Measurements from ENCODE around the gene SCCPDH. TPM values are rescaled to one million over a fixed set of nuclear protein-coding genes. Genes with fewer than 3 reads are reported as not detected.

Gene SCCPDH
- polyA plus RNA-seq, 1 of the 3 experiments (the other 2 are of a cell fraction) = 32.2 TPM

GRCh38 chr1:246789454-246790339 is 65.5 kb downstream of the SCCPDH start (continued):
- no peak for TF ChIP-seq CTCF (IDR thresholded peaks at IDR 0.05)
- TF ChIP-seq POLR2AphosphoS5 (IDR thresholded peaks at IDR 0.05; ENCODE audit: low read depth, low read length) = no peak

- no peaks in the 10 kb centered on the region for H3F3A ChIP-seq (replicated peaks; ENCODE audit: insufficient read depth)
- POLR2A ChIA-PET = no interaction called here
- no peaks in the 10 kb centered on the region for H3K36me3 ChIP-seq (replicated peaks in 1 of 2; ENCODE audit: control insufficient read depth in 1 of 2, insufficient read depth in 2 of 2, low read length in 1 of 2)
- H3K4me3 ChIP-seq (ENCODE audit: low read depth in 2 of 2, low read length in 1 of 2) = no peak overlapping the region
- H2AFZ ChIP-seq (ENCODE audit: low read depth) = no peak overlapping the region
- CTCF ChIA-PET = no interaction called here
- 92% methylated on average over 5 of the region's 7 CpGs for WGBS (ENCODE audit: low lambda C conversion rate)
- no peak for DNase-seq
- TF ChIP-seq SIN3A (IDR thresholded peaks at IDR 0.05; ENCODE audit: borderline replicate concordance, low read depth, low read length) = no peak
- TF ChIP-seq NRF1 (IDR thresholded peaks at IDR 0.05; ENCODE audit: low read depth, low read length) = no peak
- TF ChIP-seq RAD21 (IDR thresholded peaks at IDR 0.05; ENCODE audit: low read length) = no peak
- no peak for TF ChIP-seq TEAD4 (IDR thresholded peaks at IDR 0.05; ENCODE audit: borderline replicate concordance, insufficient read depth)
- TF ChIP-seq CHD2 (IDR thresholded peaks at IDR 0.05; ENCODE audit: low read length, partially characterized antibody) = no peak
- no peak for TF ChIP-seq GABPA (IDR thresholded peaks at IDR 0.05; ENCODE audit: low read depth)
- no peak for TF ChIP-seq TAF1 (IDR thresholded peaks at IDR 0.05; ENCODE audit: borderline replicate concordance, low read depth, low read length)
- TF ChIP-seq NFIC (IDR thresholded peaks at IDR 0.05; ENCODE audit: borderline replicate concordance) = no peak
- no peak for TF ChIP-seq FOXM1 (IDR thresholded peaks at IDR 0.05; ENCODE audit: low read depth)
- no peak for TF ChIP-seq RCOR1 (IDR thresholded peaks at IDR 0.05; ENCODE audit: low read length)
- TF ChIP-seq GATA2 (CRISPR knock-in tag; IDR thresholded peaks at IDR 0.05) = no peak
- TF ChIP-seq ELF1 (IDR thresholded peaks at IDR 0.05) = no peak
- no peak for TF ChIP-seq USF1 (IDR thresholded peaks at IDR 0.05; ENCODE audit: borderline replicate concordance, low read depth)
- TF ChIP-seq SMC3 (IDR thresholded peaks at IDR 0.05; ENCODE audit: low read depth, low read length) = no peak
- H3K27ac ChIP-seq (ENCODE audit: low read depth in 2 of 2, low read length in 1 of 2) = no peak overlapping the region
- no peaks in the 10 kb centered on the region for H3K79me2 ChIP-seq (ENCODE audit: insufficient read depth)
- H3K9me3 ChIP-seq = no peaks in the 10 kb centered on the region
- peaks cover 0 to 5% of the 10 kb centered on the region in 2 experiments; a peak in 2 of 4 replicates for H3K4me1 ChIP-seq (ENCODE audit: control insufficient read depth in 1 of 2, insufficient read depth in 2 of 2, low read depth in 1 of 2, low read length in 1 of 2)
- no peaks in the 10 kb centered on the region for H3K9me2 ChIP-seq
- no peaks in the 10 kb centered on the region for H4K20me1 ChIP-seq (ENCODE audit: insufficient read depth)
- no peak overlapping the region for H3K4me2 ChIP-seq
- H3K27me3 ChIP-seq (ENCODE audit: insufficient read depth) = no peaks in the 10 kb centered on the region
- H3K9ac ChIP-seq = no peak overlapping the region
These were observed 66.2 kb downstream of the SCCPDH start for GRCh38 chr1:246790364-246790763.
